Adrenal gland (tissue), 5 donors: ENCODE measurements around the gene COL19A1.

Experiments used
- CTCF ChIP-seq, 6 experiments: fragments of 450-650 bp in 4 of 6; fragments of 200-600 bp in 2 of 6; sonication (generic) in 1 of 6; IDR thresholded peaks; 1 replicate in 5 of 6; 2 replicates in 1 of 6; pipeline versions ENCODE4 v1.5.1 to v1.8.0; 2016 to 2021; ENCODE audit warnings: antibody characterized with exemption in 6 of 6, mild to moderate bottlenecking in 2 of 6, moderate library complexity in 1 of 6
- POLR2A ChIP-seq, 2 donors: fragments of 450-650 bp; IDR thresholded peaks; one replicate each; pipeline ENCODE4 v1.6.1; 2017; ENCODE audit warnings: antibody characterized with exemption in 2 of 2, mild to moderate bottlenecking in 2 of 2, moderate library complexity in 1 of 2
- donor health status: DM: no; HTN: no; CAD: no.

DNA sequence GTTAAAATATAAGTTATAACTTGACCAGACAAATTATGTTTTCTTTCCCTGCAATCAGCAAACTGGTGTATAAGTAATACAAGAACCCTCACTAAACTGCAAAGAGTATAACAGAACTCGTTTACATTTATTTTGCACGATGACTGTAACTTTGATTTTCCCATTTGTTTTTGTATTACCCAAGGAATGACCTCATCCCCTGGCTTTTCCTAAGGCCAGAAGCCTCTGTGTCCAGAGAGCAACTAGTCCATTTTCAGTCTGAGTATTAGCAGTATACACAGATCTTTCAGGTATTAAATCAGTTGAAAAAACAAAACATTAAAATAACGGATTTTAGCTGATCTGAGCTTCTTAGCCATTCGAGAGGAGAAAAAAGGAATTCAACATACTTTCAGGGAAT, 17.2 kb downstream of the COL19A1 start:
- TF ChIP-seq POLR2A (IDR thresholded peaks at IDR 0.05) (no peak), CTCF (IDR thresholded peaks at IDR 0.05) (no peak)
